Hepatocyte (in vitro differentiated cells): ENCODE data around the gene CCDC89. TPM values are rescaled to one million over a fixed set of nuclear protein-coding genes. Genes with fewer than 3 reads are reported as not detected.

ENCODE experiments used
- DNase-seq: peaks from one replicate; pipeline ENCODE4 v3.0.0-alpha.2; 2016; ENCODE audit warnings: low spot score
- H2AFZ ChIP-seq: fragments of 200-600 bp; sonication (generic); 2 replicates; pipeline ENCODE4 v1.6.0; 2016; ENCODE audit warnings: antibody characterized with exemption, mild to moderate bottlenecking
- H3K27ac ChIP-seq: fragments of 200-600 bp; sonication (generic); 2 replicates; pipeline ENCODE4 v1.5.1; 2016; ENCODE audit warnings: mild to moderate bottlenecking
- H3K27me3 ChIP-seq: fragments of 200-600 bp; sonication (generic); 2 replicates; pipeline ENCODE4 v1.6.1; 2016
- H3K36me3 ChIP-seq: fragments of 200-600 bp; sonication (generic); replicated peaks from 2 replicates; pipeline ENCODE4 v1.5.1; 2016; ENCODE audit warnings: low read depth; ENCODE audit not compliant: insufficient read depth
- H3K4me1 ChIP-seq: fragments of 200-600 bp; sonication (generic); 2 replicates; pipeline ENCODE4 v1.5.1; 2016; ENCODE audit warnings: mild to moderate bottlenecking, moderate library complexity; ENCODE audit not compliant: insufficient read depth
- H3K4me2 ChIP-seq: fragments of 200-600 bp; sonication (generic); 2 replicates; pipeline ENCODE4 v1.6.0; 2016
- H3K4me3 ChIP-seq: fragments of 200-600 bp; sonication (generic); 2 replicates; pipeline ENCODE4 v1.5.1; 2016; ENCODE audit warnings: mild to moderate bottlenecking
- H3K79me2 ChIP-seq: fragments of 200-600 bp; sonication (generic); 2 replicates; pipeline ENCODE4 v1.6.0; 2017; ENCODE audit warnings: mild to moderate bottlenecking
- H3K9me2 ChIP-seq: fragments of 200-600 bp; sonication (generic); replicated peaks from 2 replicates; pipeline ENCODE4 v1.6.0; 2017; ENCODE audit warnings: mild to moderate bottlenecking; ENCODE audit not compliant: insufficient read depth
- H3K9me3 ChIP-seq: fragments of 200-600 bp; sonication (generic); 2 replicates; pipeline ENCODE4 v1.5.1; 2016; ENCODE audit warnings: low read depth, mild to moderate bottlenecking
- H4K20me1 ChIP-seq: fragments of 200-600 bp; sonication (generic); 2 replicates; pipeline ENCODE4 v1.6.0; 2016; ENCODE audit warnings: mild to moderate bottlenecking; ENCODE audit not compliant: insufficient read depth, poor library complexity, severe bottlenecking
- CTCF ChIP-seq: fragments of 200-600 bp; sonication (generic); IDR thresholded peaks from 2 replicates; pipeline ENCODE4 v1.5.1; 2016; ENCODE audit warnings: antibody characterized with exemption, mild to moderate bottlenecking; ENCODE audit not compliant: poor library complexity
- EZH2 ChIP-seq: fragments of 200-600 bp; sonication (generic); IDR thresholded peaks from 2 replicates; pipeline ENCODE4 v1.6.1; 2016; ENCODE audit warnings: antibody characterized with exemption, mild to moderate bottlenecking, borderline replicate concordance
- EZH2phosphoT487 ChIP-seq: fragments of 200-600 bp; sonication (generic); IDR thresholded peaks from one replicate; pipeline ENCODE4 v1.6.1; 2018; ENCODE audit warnings: antibody characterized with exemption, mild to moderate bottlenecking, low read depth, moderate library complexity; ENCODE audit not compliant: unreplicated experiment, severe bottlenecking
- WGBS: methylation state at CpG from one replicate; pipeline ENCODE4 v1.1.6; 2016; ENCODE audit warnings: low lambda C conversion rate; ENCODE audit errors: missing lambda C conversion rate; 5-methylcytosine and 5-hydroxymethylcytosine counted together
- polyA plus RNA-seq: library from polyadenylated mRNA; unstranded; fragments of >200 nt; fragmentation: Nextera tagmentation; extraction: Ambion mirVana; gene quantifications from 2 replicates; pipeline ENCODE4 v1.2.1, GENCODE V29; 2016
- total RNA-seq: library from RNA; depleted of rRNA; stranded (reverse); fragments of >200 nt; gene quantifications from 2 replicates; pipeline ENCODE4 v1.2.3, GENCODE V29; 2014

The CCDC89 gene
- total and polyA plus RNA-seq, 2 experiments from 2014 or later, result 0.75 to 0.83 TPM

GRCh38 chr11:85694385-85694980, 8.5 kb upstream of the CCDC89 start:
- Histone ChIP-seq H3K27me3 (no peaks in the 10 kb centered on the region), H3K36me3 (no peaks in the 10 kb centered on the region), H3K4me2 (no peak overlapping the region), H3K9me2 (no peaks in the 10 kb centered on the region), H2AFZ (no peak overlapping the region), H3K27ac (no peak overlapping the region), H4K20me1 (no peaks in the 10 kb centered on the region), H3K79me2 (no peaks in the 10 kb centered on the region), H3K9me3 (no peaks in the 10 kb centered on the region), H3K4me3 (no peak overlapping the region), H3K4me1 (no peaks in the 10 kb centered on the region)
- TF ChIP-seq EZH2phosphoT487 (no peak), CTCF (peak; percentile 80), EZH2 (no peak)
- WGBS, result 100% methylated on average over 1 of the region's 1 CpG
- DNase-seq, result peak; percentile 63

- Histone ChIP-seq H3K36me3 (no peaks in the 10 kb centered on the region), H3K9me3 (no peaks in the 10 kb centered on the region), H3K4me1 (no peaks in the 10 kb centered on the region), H2AFZ (no peak overlapping the region), H3K27me3 (peaks cover under 1% of the 10 kb centered on the region), H4K20me1 (no peaks in the 10 kb centered on the region), H3K9me2 (no peaks in the 10 kb centered on the region), H3K4me2 (peak overlapping the region; percentile 59), H3K27ac (peak overlapping the region; percentile 26), H3K4me3 (no peak overlapping the region), H3K79me2 (no peaks in the 10 kb centered on the region)
- peak; percentile 39 for DNase-seq
- 81% methylated on average over 15 of the region's 15 CpGs for WGBS
- TF ChIP-seq EZH2phosphoT487 (no peak), CTCF (no peak), EZH2 (no peak)
Observed at GRCh38 chr11:85685125-85685819, 723 bp downstream of the CCDC89 start.

GRCh38 chr11:85682330-85683305, 3.4 kb downstream of the CCDC89 start:
- no peak overlapping the region for H3K4me2 ChIP-seq
- TF ChIP-seq EZH2 (no peak), EZH2phosphoT487 (no peak), CTCF (no peak)
- no peaks in the 10 kb centered on the region for H4K20me1 ChIP-seq
- H3K4me3 ChIP-seq, result no peak overlapping the region
- no peaks in the 10 kb centered on the region for H3K79me2 ChIP-seq
- no peaks in the 10 kb centered on the region for H3K36me3 ChIP-seq
- no peak for DNase-seq
- no peaks in the 10 kb centered on the region for H3K4me1 ChIP-seq
- no peaks in the 10 kb centered on the region for H3K9me3 ChIP-seq
- peaks cover 3% of the 10 kb centered on the region for H3K27me3 ChIP-seq
- no peaks in the 10 kb centered on the region for H3K9me2 ChIP-seq
- no peak overlapping the region for H2AFZ ChIP-seq
- 98% methylated on average over 38 of the region's 43 CpGs for WGBS
- H3K27ac ChIP-seq, result no peak overlapping the region
